HEK293T (cell line): ENCODE results near the gene MYORG.

Experiments
- CTCF ChIA-PET: fragments of 350-600 bp; formaldehyde crosslinking; extraction: SDS; loops from one replicate; lab custom pipeline; 2021; ENCODE audit warnings: antibody characterized with exemption, inconsistent platforms; lab: Yijun Ruan, JAX
- POLR2A ChIA-PET: fragments of 350-600 bp; formaldehyde crosslinking; extraction: SDS; loops from one replicate; lab custom pipeline; 2020; ENCODE audit warnings: antibody characterized with exemption, inconsistent platforms; lab: Yijun Ruan, JAX
- DNase-seq: peaks from one replicate; pipeline ENCODE4 v3.0.0; 2012; ENCODE audit warnings: mixed read lengths; ENCODE audit errors: extremely low spot score
- ARNT ChIP-seq: fragments of 450-650 bp; IDR thresholded peaks from 2 replicates; pipeline ENCODE4 v1.6.1; 2017; ENCODE audit warnings: mild to moderate bottlenecking
- BHLHE40 ChIP-seq: fragments of 450-650 bp; IDR thresholded peaks from 2 replicates; pipeline ENCODE4 v1.6.1; 2016; ENCODE audit warnings: mild to moderate bottlenecking, moderate library complexity, borderline replicate concordance
- CTBP1 ChIP-seq: fragments of 450-650 bp; IDR thresholded peaks from 2 replicates; pipeline ENCODE4 v1.6.1; 2016; ENCODE audit warnings: borderline replicate concordance
- ELF4 ChIP-seq: fragments of 450-650 bp; IDR thresholded peaks from 2 replicates; pipeline ENCODE4 v1.6.1; 2017; ENCODE audit warnings: antibody characterized with exemption
- FOXA1 ChIP-seq: fragments of 450-650 bp; IDR thresholded peaks from 2 replicates; pipeline ENCODE4 v1.6.1; 2016; ENCODE audit warnings: mild to moderate bottlenecking
- FOXK2 ChIP-seq: fragments of 450-650 bp; IDR thresholded peaks from 2 replicates; pipeline ENCODE4 v1.6.1; 2016; ENCODE audit warnings: mild to moderate bottlenecking
- FOXM1 ChIP-seq: fragments of 450-650 bp; IDR thresholded peaks from 2 replicates; pipeline ENCODE4 v1.6.1; 2017; ENCODE audit warnings: mild to moderate bottlenecking, borderline replicate concordance
- HDGF ChIP-seq: fragments of 450-650 bp; IDR thresholded peaks from 2 replicates; pipeline ENCODE4 v1.6.1; 2017; ENCODE audit warnings: antibody characterized with exemption, borderline replicate concordance
- L3MBTL2 ChIP-seq: fragments of 450-650 bp; conservative IDR thresholded peaks from 2 replicates; pipeline ENCODE4 v1.6.1; 2016; ENCODE audit warnings: mild to moderate bottlenecking
- LEF1 ChIP-seq: fragments of 450-650 bp; IDR thresholded peaks from 2 replicates; pipeline ENCODE4 v1.6.1; 2017; ENCODE audit warnings: mild to moderate bottlenecking, borderline replicate concordance
- NFRKB ChIP-seq: fragments of 450-650 bp; IDR thresholded peaks from 2 replicates; pipeline ENCODE4 v1.6.1; 2016; ENCODE audit warnings: mild to moderate bottlenecking, moderate library complexity
- SP1 ChIP-seq: fragments of 450-650 bp; IDR thresholded peaks from 2 replicates; pipeline ENCODE4 v1.6.1; 2017
- SUZ12 ChIP-seq: fragments of 450-650 bp; IDR thresholded peaks from 2 replicates; pipeline ENCODE4 v1.6.1; 2016; ENCODE audit warnings: mild to moderate bottlenecking
- TARDBP ChIP-seq: fragments of 450-650 bp; IDR thresholded peaks from 2 replicates; pipeline ENCODE4 v1.6.1; 2016
- ZNF384 ChIP-seq: fragments of 450-650 bp; IDR thresholded peaks from 2 replicates; pipeline ENCODE4 v1.6.1; 2016
- TF ChIP-seq, protein P1 (sequence below): fragments of 450-650 bp; IDR thresholded peaks from 2 replicates; pipeline ENCODE4 v1.6.1; 2016

MYORG gene

GRCh38 chr9:34346873-34347799, 29.6 kb downstream of the MYORG start:
- POLR2A ChIA-PET = no interaction called here
- CTCF ChIA-PET = no interaction called here
- no peak for DNase-seq
- TF ChIP-seq CTBP1 (no peak), L3MBTL2 (no peak), SP1 (no peak), ELF4 (no peak), NFRKB (no peak), FOXK2 (no peak), SUZ12 (no peak), FOXM1 (no peak), FOXA1 (no peak), TARDBP (no peak), ZNF384 (no peak), BHLHE40 (no peak), HDGF (no peak), LEF1 (no peak), ARNT (no peak)
- TF ChIP-seq, protein P1, sequence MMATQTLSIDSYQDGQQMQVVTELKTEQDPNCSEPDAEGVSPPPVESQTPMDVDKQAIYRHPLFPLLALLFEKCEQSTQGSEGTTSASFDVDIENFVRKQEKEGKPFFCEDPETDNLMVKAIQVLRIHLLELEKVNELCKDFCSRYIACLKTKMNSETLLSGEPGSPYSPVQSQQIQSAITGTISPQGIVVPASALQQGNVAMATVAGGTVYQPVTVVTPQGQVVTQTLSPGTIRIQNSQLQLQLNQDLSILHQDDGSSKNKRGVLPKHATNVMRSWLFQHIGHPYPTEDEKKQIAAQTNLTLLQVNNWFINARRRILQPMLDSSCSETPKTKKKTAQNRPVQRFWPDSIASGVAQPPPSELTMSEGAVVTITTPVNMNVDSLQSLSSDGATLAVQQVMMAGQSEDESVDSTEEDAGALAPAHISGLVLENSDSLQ = no peak

DNA sequence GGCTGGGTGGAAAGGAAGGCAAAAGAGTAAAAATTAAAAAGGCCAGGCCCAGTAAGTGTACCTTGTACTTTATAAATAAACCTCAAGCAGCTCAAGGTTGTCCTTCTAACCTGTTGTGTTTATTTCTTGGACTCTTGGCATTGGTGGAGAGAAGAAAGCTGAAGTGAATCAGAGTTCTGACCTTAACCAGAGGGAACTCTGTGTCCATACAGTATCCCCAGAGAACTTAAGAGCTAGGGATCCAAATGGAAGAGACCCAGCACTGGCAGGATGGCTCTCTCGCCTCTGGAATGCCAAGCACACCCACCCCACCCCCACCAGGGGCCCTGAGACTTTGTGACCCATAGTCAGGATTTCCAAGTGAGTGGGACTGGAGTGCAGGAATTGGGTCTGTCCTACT, 33.1 kb downstream of the MYORG start:
- no peak for DNase-seq
- POLR2A ChIA-PET = no interaction called here
- CTCF ChIA-PET = no interaction called here
- TF ChIP-seq SP1 (no peak), LEF1 (no peak), ZNF384 (no peak), FOXA1 (no peak), L3MBTL2 (no peak), ARNT (no peak), SUZ12 (no peak), NFRKB (no peak), FOXM1 (no peak), HDGF (no peak), FOXK2 (no peak), CTBP1 (no peak), ELF4 (no peak), BHLHE40 (no peak), TARDBP (no peak)
- TF ChIP-seq, protein P1 = no peak

- no peak for DNase-seq
- TF ChIP-seq, protein P1 = no peak
- TF ChIP-seq FOXA1 (no peak), CTBP1 (no peak), NFRKB (no peak), LEF1 (no peak), ZNF384 (no peak), BHLHE40 (no peak), L3MBTL2 (no peak), SP1 (no peak), ARNT (no peak)
- CTCF ChIA-PET = no interaction called here
- POLR2A ChIA-PET = no interaction called here
Observed at GRCh38 chr9:34343090-34343489, 33.6 kb downstream of the MYORG start.

- DNase-seq = no peak
- POLR2A ChIA-PET = no interaction called here
- TF ChIP-seq L3MBTL2 = no peak
- TF ChIP-seq, protein P1 = no peak
- TF ChIP-seq FOXK2 = no peak
- no peak for TF ChIP-seq FOXM1
- TF ChIP-seq BHLHE40 = no peak
- TF ChIP-seq FOXA1 = no peak
- TF ChIP-seq SUZ12 = no peak
- TF ChIP-seq TARDBP = no peak
- TF ChIP-seq HDGF = no peak
- CTCF ChIA-PET = no interaction called here
Observed at GRCh38 chr9:34341659-34342295, 34.9 kb downstream of the MYORG start.
